Activated CD4-positive, alpha-beta T cell treated with anti-CD3 and anti-CD28 coated beads for 36 hours (primary cell): ENCODE results near the gene TRPV2. TPM values are rescaled to one million over a fixed set of nuclear protein-coding genes. Genes with fewer than 3 reads are reported as not detected.
"Not testable (repeated sequence)": the region's sequence is repeated elsewhere in the genome, so short reads cannot be mapped to it uniquely, and the experiment has no call there.

ENCODE experiments used
- ATAC-seq: fragments of 200-7000 bp; cut with Tn5 transposase; one replicate; pipeline ENCODE4 v1.10.0; 2021; ENCODE audit warnings: mild to moderate bottlenecking, moderate library complexity
- CTCF ChIA-PET: fragments of 350-600 bp; sonication (Branson Sonifier 250); formaldehyde crosslinking; loops from one replicate; lab custom pipeline; 2021; ENCODE audit warnings: antibody characterized with exemption; lab: Charles Lee
- POLR2A ChIA-PET: fragments of 350-600 bp; sonication (Branson Sonifier 250); formaldehyde crosslinking; loops from one replicate; lab custom pipeline; 2021; ENCODE audit warnings: antibody characterized with exemption, inconsistent platforms; lab: Charles Lee
- DNase-seq: peaks from one replicate; pipeline ENCODE4 v3.0.0-alpha.2; 2020
- H3K27ac Mint-ChIP-seq: one replicate; pipeline ENCODE4 v1.8.0; 2021; ENCODE audit warnings: mixed read lengths
- H3K27me3 Mint-ChIP-seq: one replicate; pipeline ENCODE4 v1.8.0; 2021; ENCODE audit warnings: mixed read lengths
- H3K36me3 Mint-ChIP-seq: one replicate; pipeline ENCODE4 v1.8.0; 2021; ENCODE audit warnings: low read depth, mixed read lengths
- H3K4me1 Mint-ChIP-seq: one replicate; pipeline ENCODE4 v1.8.0; 2021; ENCODE audit warnings: mixed read lengths
- H3K4me3 Mint-ChIP-seq: one replicate; pipeline ENCODE4 v1.8.0; 2021; ENCODE audit warnings: mild to moderate bottlenecking, moderate library complexity, mixed read lengths
- H3K9me3 Mint-ChIP-seq: one replicate; pipeline ENCODE4 v1.8.0; 2021; ENCODE audit warnings: low read depth, mixed read lengths
- intact Hi-C, 2 experiments: fragments of 100-400 bp; cut with DNase I in 1 of 2; cut with micrococcal nuclease in 1 of 2; formaldehyde crosslinking; loops; one replicate each; pipeline versions ENCODE4 v1.14.2 to v1.15.1; 2022 to 2024; cut with DNase I, micrococcal nuclease
- total RNA-seq, 2 experiments: library from RNA; stranded (reverse); gene quantifications; one replicate each; pipeline ENCODE4 v1.2.3, GENCODE V29; 2021

TRPV2 gene
- total RNA-seq, 2 experiments from 2014 or later = 24.3 to 35.6 TPM

GRCh38 chr17:16443511-16444257, 28.3 kb downstream of the TRPV2 start:
- ChIA-PET CTCF (interaction anchor here (0.6 to 1.6 kb wide), 5 partner anchors 9 to 80 kb away, joined by 3 to 5 read pairs (median 3); no protein-coding TSS in a partner anchor), POLR2A (interaction anchor here (0.6 to 1.0 kb wide), 2 partner anchors 33 to 200 kb away, joined by 4 to 9 read pairs; no protein-coding TSS in a partner anchor)
- H3K36me3 Mint-ChIP-seq = peaks cover 88% of the 10 kb centered on the region
- DNase-seq = no peak
- H3K27ac Mint-ChIP-seq = peak overlapping the region; percentile 67
- H3K27me3 Mint-ChIP-seq = no peaks in the 10 kb centered on the region
- H3K4me1 Mint-ChIP-seq = peaks cover 62% of the 10 kb centered on the region
- ATAC-seq = no peak
- H3K4me3 Mint-ChIP-seq = peak overlapping the region; percentile 11
- intact Hi-C loops = no loop called here
- no peaks in the 10 kb centered on the region for H3K9me3 Mint-ChIP-seq

DNA sequence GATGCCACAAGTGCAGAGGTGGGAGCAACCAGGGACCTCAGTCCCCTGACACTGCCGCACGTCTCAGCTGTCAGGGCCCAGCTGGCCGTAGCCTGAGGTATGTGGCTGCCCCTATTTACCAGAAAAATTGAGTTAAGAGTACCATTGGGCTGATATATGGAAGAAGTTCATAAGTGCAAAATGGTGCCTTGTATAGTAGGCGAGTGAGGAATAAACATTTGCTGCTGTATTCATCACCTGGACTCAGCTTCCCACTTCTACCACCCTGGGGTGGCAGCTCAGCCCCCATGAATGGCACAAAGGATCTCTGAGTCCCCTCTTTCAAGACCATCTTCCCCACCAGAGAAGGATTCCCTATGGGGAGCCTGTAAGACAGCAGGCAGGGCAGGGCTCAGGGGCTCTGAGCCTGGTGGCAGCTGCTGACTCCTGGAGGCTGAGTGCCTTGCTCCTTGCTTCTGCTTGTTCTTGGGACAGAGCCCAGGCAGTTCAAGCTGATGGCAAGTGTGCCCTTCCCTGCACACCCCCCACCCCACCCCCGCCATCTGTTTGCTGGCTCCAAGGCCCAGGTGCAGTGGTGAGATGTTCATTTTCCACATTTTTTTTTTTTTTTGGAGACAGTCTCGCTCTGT, 29.0 kb downstream of the TRPV2 start:
- Mint-ChIP-seq H3K36me3 (peaks cover 88% of the 10 kb centered on the region), H3K9me3 (no peaks in the 10 kb centered on the region), H3K27ac (peak overlapping the region; percentile 67), H3K4me3 (peak overlapping the region; percentile 11), H3K27me3 (no peaks in the 10 kb centered on the region), H3K4me1 (peaks cover 68% of the 10 kb centered on the region)
- CTCF ChIA-PET = interaction anchor here (1.6 kb wide), 2 partner anchors 8 to 80 kb away, joined by 5 read pairs; no protein-coding TSS in a partner anchor
- no peak for DNase-seq
- no peak for ATAC-seq
- intact Hi-C loops = no loop called here
- POLR2A ChIA-PET = interaction anchor here (1.0 kb wide), 1 partner anchor 34 kb away, joined by 9 read pairs; no protein-coding TSS in a partner anchor

DNA sequence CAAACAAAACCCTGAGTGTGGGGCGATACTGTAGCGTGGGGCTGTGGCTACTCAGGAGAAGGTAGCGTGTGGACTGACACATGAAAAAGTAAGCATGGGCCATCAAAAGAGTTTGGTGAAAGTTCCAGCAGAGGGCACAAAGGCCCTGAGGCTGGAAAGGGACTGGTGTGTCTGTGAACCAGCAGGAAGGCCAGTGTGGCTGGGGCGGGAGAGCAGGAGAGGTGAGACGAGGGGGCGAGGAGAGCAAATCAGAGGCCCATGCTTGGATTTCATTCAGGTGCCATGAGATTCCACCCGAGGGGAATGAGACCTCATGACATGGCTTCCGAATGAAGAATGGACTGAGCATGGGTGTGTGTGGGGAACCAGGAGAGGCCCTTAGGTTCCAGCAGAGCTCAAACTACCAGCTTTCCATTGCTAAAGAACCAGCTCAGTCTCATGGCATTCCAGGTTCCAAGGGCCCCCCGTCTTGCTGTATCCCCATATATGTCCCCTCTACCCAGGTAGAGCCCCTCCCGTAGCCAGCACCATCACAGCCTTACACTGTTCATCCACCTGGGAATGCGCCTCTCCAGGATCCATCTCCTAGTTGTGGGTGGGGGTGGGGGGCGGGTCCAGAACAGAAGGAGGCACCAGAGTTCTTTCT, 31.1 kb downstream of the TRPV2 start:
- Mint-ChIP-seq H3K27me3 (no peaks in the 10 kb centered on the region), H3K4me1 (peaks cover 59% of the 10 kb centered on the region), H3K9me3 (no peaks in the 10 kb centered on the region), H3K27ac (peak overlapping the region; percentile 55), H3K4me3 (no peak overlapping the region), H3K36me3 (peaks cover 80% of the 10 kb centered on the region)
- intact Hi-C loops = no loop called here
- CTCF ChIA-PET = interaction anchor here (0.7 kb wide), 1 partner anchor 547 kb away, joined by 3 read pairs; no protein-coding TSS in a partner anchor
- POLR2A ChIA-PET = no interaction called here
- DNase-seq (no peak), ATAC-seq (no peak)

GRCh38 chr17:16447676-16448075, 32.3 kb downstream of the TRPV2 start:
- Mint-ChIP-seq H3K27ac (peak overlapping the region; percentile 55), H3K36me3 (peaks cover 68% of the 10 kb centered on the region), H3K9me3 (no peaks in the 10 kb centered on the region), H3K4me1 (peaks cover 47% of the 10 kb centered on the region), H3K27me3 (no peaks in the 10 kb centered on the region), H3K4me3 (no peak overlapping the region)
- DNase-seq (no peak), ATAC-seq (no peak)
- CTCF ChIA-PET = no interaction called here
- intact Hi-C loops = no loop called here
- POLR2A ChIA-PET = no interaction called here

- Mint-ChIP-seq H3K36me3 (peaks cover 60% of the 10 kb centered on the region), H3K9me3 (no peaks in the 10 kb centered on the region), H3K27ac (peak overlapping the region; percentile 43), H3K4me3 (no peak overlapping the region), H3K27me3 (no peaks in the 10 kb centered on the region), H3K4me1 (peaks cover 43% of the 10 kb centered on the region)
- DNase-seq (no peak), ATAC-seq (no peak)
- ChIA-PET CTCF (no interaction called here), POLR2A (interaction anchor here (2.1 kb wide), 1 partner anchor 10 kb away, joined by 6 read pairs; no protein-coding TSS in a partner anchor)
- intact Hi-C loops = no loop called here
Observed at GRCh38 chr17:16448490-16448889, 33.1 kb downstream of the TRPV2 start.

DNA sequence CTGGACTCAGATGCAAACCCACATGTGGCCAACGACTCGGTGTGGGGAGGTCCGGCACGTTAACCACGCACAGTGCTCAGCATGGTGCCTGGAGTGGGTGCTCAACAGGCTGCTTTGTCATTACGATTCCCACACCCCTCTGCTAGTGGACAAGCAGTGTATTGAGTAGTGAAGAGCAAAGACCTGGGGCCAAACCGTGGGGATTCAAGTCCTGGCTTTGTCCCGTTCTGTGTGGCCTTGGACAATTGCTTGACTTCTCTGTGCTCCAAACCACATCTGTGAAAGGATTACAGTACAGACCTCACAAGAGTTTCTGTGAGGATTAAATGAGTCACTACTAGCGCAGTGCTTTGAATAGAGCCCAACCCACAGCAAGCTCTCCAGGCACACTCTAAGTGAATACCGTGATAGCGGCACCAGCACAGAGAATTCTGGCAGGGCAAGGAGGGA, 33.8 kb downstream of the TRPV2 start:
- ChIA-PET POLR2A (interaction anchor here (2.1 kb wide), 1 partner anchor 11 kb away, joined by 6 read pairs; no protein-coding TSS in a partner anchor), CTCF (interaction anchor here (0.6 to 1.7 kb wide), 3 partner anchors 8 to 85 kb away, joined by 4 to 6 read pairs (median 5); no protein-coding TSS in a partner anchor)
- H3K4me1 Mint-ChIP-seq = peaks cover 42% of the 10 kb centered on the region
- intact Hi-C loops = no loop called here
- H3K9me3 Mint-ChIP-seq = no peaks in the 10 kb centered on the region
- peak; percentile 71 for ATAC-seq
- H3K4me3 Mint-ChIP-seq = no peak overlapping the region
- no peak overlapping the region for H3K27ac Mint-ChIP-seq
- no peak for DNase-seq
- peaks cover 57% of the 10 kb centered on the region for H3K36me3 Mint-ChIP-seq
- H3K27me3 Mint-ChIP-seq = no peaks in the 10 kb centered on the region

GRCh38 chr17:16450028-16450427, 34.7 kb downstream of the TRPV2 start:
- Mint-ChIP-seq H3K36me3 (peaks cover 52% of the 10 kb centered on the region), H3K27me3 (no peaks in the 10 kb centered on the region), H3K4me1 (peaks cover 38% of the 10 kb centered on the region), H3K4me3 (no peak overlapping the region), H3K27ac (no peak overlapping the region), H3K9me3 (no peaks in the 10 kb centered on the region)
- intact Hi-C loops = no loop called here
- ATAC-seq = no peak
- POLR2A ChIA-PET = interaction anchor here (2.1 kb wide), 1 partner anchor 12 kb away, joined by 6 read pairs; no protein-coding TSS in a partner anchor
- CTCF ChIA-PET = interaction anchor here (0.6 to 5.6 kb wide), 6 partner anchors 8 to 86 kb away, joined by 3 to 74 read pairs (median 4); no protein-coding TSS in a partner anchor
- no peak for DNase-seq

GRCh38 chr17:16452268-16452667, 36.9 kb downstream of the TRPV2 start:
- not testable (repeated sequence) for H3K27me3 Mint-ChIP-seq, ATAC-seq, H3K9me3 Mint-ChIP-seq, H3K4me3 Mint-ChIP-seq, DNase-seq, H3K27ac Mint-ChIP-seq
- H3K36me3 Mint-ChIP-seq = peaks cover 42% of the 10 kb centered on the region
- H3K4me1 Mint-ChIP-seq = peaks cover 25% of the 10 kb centered on the region
- intact Hi-C loops = loop anchor here in 1 of 2 experiments (2.0 kb wide), 1 partner anchor 133 kb away; no protein-coding TSS in a partner anchor
- ChIA-PET POLR2A (interaction anchor here (0.7 kb wide), 1 partner anchor 16 kb away, joined by 3 read pairs; no protein-coding TSS in a partner anchor), CTCF (interaction anchor here (0.7 to 5.6 kb wide), 9 partner anchors 9 to 238 kb away, joined by 3 to 74 read pairs (median 3); partner anchors contain the start of gene CCDC144A)

GRCh38 chr17:16453493-16453851, 38.1 kb downstream of the TRPV2 start:
- Mint-ChIP-seq H3K27ac (no peak overlapping the region), H3K4me1 (peaks cover 13% of the 10 kb centered on the region)
- POLR2A ChIA-PET = interaction anchor here (0.7 kb wide), 1 partner anchor 12 kb away, joined by 3 read pairs; no protein-coding TSS in a partner anchor

GRCh38 chr17:16455997-16456741, 40.8 kb downstream of the TRPV2 start:
- POLR2A ChIA-PET = no interaction called here

More at GRCh38 chr17:16453493-16453851, 38.1 kb downstream of the TRPV2 start:
- H3K36me3 Mint-ChIP-seq = peaks cover 37% of the 10 kb centered on the region
- no peaks in the 10 kb centered on the region for H3K27me3 Mint-ChIP-seq
- H3K4me3 Mint-ChIP-seq = no peak overlapping the region
- H3K9me3 Mint-ChIP-seq = no peaks in the 10 kb centered on the region
- CTCF ChIA-PET = interaction anchor here (0.6 to 5.6 kb wide), 14 partner anchors 12 to 134 kb away, joined by 3 to 74 read pairs (median 3); no protein-coding TSS in a partner anchor
- ATAC-seq = no peak
- no peak for DNase-seq
- intact Hi-C loops = loop anchor here (1.0 to 2.0 kb wide), 2 partner anchors 68 to 131 kb away; no protein-coding TSS in a partner anchor

More at GRCh38 chr17:16455997-16456741, 40.8 kb downstream of the TRPV2 start:
- intact Hi-C loops = no loop called here
- CTCF ChIA-PET = interaction anchor here (0.6 to 1.4 kb wide), 3 partner anchors 13 to 173 kb away, joined by 3 to 5 read pairs (median 3); no protein-coding TSS in a partner anchor
- Mint-ChIP-seq H3K4me3 (no peak overlapping the region), H3K36me3 (peaks cover 24% of the 10 kb centered on the region), H3K27ac (no peak overlapping the region), H3K4me1 (peaks cover 3% of the 10 kb centered on the region), H3K9me3 (no peaks in the 10 kb centered on the region), H3K27me3 (no peaks in the 10 kb centered on the region)
- no peak for ATAC-seq
- DNase-seq = no peak
